BJ (cell line): Measurements from ENCODE around the gene DDX3X. TPM values are rescaled to one million over a fixed set of nuclear protein-coding genes. Genes with fewer than 3 reads are reported as not detected.
"Not testable (repeated sequence)": the region's sequence is repeated elsewhere in the genome, so short reads cannot be mapped to it uniquely, and the experiment has no call there.

Experiments
- CTCF ChIA-PET: fragments of 350-600 bp; formaldehyde crosslinking; extraction: SDS; loops from one replicate; lab custom pipeline; 2021; ENCODE audit warnings: antibody characterized with exemption, inconsistent platforms; lab: Yijun Ruan, JAX
- POLR2A ChIA-PET: fragments of 300-600 bp; sonication (Branson Sonifier 250); formaldehyde crosslinking; extraction: SDS; loops from one replicate; lab custom pipeline; 2021; ENCODE audit warnings: antibody characterized with exemption; lab: Charles Lee
- DNase-seq: peaks from one replicate; pipeline ENCODE4 v3.0.0-alpha.2; 2011; ENCODE audit warnings: low read depth
- H3K27me3 ChIP-seq: 2 replicates; pipeline ENCODE4 v1.6.0; 2011; ENCODE audit warnings: low read length; ENCODE audit not compliant: control insufficient read depth, insufficient read depth
- H3K36me3 ChIP-seq: 2 replicates; pipeline ENCODE4 v1.5.1; 2011; ENCODE audit warnings: low read length; ENCODE audit not compliant: control insufficient read depth, insufficient read depth
- H3K4me3 ChIP-seq: 2 replicates; pipeline ENCODE4 v1.5.1; 2011; ENCODE audit warnings: low read depth, mild to moderate bottlenecking, control low read depth, low read length
- polyA plus RNA-seq: library from polyadenylated mRNA; depleted of rRNA; stranded (reverse); fragments of >200 nt; gene quantifications from 2 replicates; pipeline ENCODE4 v1.2.3, GENCODE V29; 2011
- TF ChIP-seq, protein P1 (sequence below): IDR thresholded peaks from 2 replicates; pipeline ENCODE4 v1.5.1; 2011; ENCODE audit warnings: low read depth, mild to moderate bottlenecking, control low read depth, inconsistent platforms, low read length, moderate library complexity; ENCODE audit not compliant: insufficient read depth

The DDX3X gene
- polyA plus RNA-seq, 1 experiment: 76.2 TPM

DNA sequence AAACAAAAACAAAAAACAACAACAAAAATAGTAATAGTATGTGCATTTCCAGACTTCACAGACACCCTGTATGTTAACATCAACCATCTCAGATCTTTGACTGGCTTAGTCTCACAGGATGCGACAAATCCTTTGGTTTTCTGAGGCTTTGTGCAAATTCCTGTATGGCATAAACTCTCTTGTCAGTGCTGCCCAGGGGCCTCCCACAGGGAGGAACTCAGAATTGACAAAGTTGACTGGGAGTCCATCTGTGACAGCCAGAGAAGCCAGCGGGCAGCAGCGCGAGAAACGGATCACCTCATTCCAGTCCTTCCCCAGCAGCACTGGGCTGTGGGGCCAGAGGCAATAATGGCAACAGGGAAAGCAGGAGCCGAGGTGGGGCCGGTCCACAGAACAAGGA is 19.1 kb upstream of the DDX3X start:
- no peaks in the 10 kb centered on the region for H3K36me3 ChIP-seq
- POLR2A ChIA-PET: no interaction called here
- TF ChIP-seq, protein P1, sequence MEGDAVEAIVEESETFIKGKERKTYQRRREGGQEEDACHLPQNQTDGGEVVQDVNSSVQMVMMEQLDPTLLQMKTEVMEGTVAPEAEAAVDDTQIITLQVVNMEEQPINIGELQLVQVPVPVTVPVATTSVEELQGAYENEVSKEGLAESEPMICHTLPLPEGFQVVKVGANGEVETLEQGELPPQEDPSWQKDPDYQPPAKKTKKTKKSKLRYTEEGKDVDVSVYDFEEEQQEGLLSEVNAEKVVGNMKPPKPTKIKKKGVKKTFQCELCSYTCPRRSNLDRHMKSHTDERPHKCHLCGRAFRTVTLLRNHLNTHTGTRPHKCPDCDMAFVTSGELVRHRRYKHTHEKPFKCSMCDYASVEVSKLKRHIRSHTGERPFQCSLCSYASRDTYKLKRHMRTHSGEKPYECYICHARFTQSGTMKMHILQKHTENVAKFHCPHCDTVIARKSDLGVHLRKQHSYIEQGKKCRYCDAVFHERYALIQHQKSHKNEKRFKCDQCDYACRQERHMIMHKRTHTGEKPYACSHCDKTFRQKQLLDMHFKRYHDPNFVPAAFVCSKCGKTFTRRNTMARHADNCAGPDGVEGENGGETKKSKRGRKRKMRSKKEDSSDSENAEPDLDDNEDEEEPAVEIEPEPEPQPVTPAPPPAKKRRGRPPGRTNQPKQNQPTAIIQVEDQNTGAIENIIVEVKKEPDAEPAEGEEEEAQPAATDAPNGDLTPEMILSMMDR: no peak
- H3K4me3 ChIP-seq: no peak overlapping the region
- CTCF ChIA-PET: no interaction called here
- no peak for DNase-seq
- H3K27me3 ChIP-seq: no peaks in the 10 kb centered on the region

DNA sequence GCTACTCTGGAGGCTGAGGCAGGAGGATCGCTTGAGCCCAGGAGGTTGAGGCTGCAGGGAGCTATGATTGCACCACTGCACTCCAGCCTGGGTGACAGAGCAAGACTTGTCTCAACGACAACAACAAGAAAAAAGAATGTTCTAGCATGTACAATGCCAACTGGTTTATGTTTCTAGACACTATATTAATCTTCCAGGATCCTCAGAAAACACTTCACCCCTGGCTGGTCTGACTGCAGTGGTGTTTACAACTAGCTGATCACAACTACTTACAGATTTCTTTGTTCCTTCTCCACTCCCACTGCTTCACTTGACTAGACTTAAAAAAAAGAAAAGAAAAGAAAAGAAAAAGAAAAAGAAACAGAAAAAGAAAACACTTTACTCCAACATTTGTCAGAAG is 17.7 kb upstream of the DDX3X start:
- DNase-seq: not testable (repeated sequence)

DNA sequence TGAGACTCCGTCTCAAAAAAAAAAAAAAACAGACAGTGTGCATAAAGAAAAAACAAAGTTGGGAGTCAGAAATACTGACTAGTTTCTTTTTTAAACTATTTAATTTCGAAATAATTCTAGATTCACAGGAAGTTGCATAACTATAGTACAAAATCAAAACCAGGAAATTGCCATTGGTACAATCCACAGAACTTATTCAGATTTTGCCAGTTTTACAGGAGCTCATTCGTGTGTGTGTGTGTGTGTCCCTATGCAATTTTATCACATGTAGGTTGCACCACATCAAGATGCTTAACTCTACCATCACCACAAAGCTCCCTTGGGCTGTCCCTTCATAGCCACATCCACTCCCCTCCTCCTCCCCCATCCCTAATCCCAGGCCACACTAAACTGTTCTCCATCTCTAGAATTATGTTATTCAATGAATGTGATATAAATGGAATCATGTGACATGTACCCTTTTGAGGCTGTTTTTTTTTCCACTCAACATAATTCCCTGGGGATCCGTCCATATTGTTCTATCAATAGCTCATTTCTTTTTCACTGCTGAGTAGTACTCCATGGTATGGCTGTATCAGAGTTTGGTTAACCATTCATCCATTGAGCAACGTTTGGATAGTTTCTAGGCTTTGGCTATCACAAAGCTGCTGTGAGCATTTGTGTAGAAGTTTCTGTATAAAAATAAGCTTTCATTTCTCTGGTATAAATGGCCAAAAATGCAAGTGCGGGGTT is 16.3 kb upstream of the DDX3X start:
- POLR2A ChIA-PET: interaction anchor here (0.6 kb wide), 1 partner anchor 16 kb away, joined by 7 read pairs; no protein-coding TSS in a partner anchor
- CTCF ChIA-PET: interaction anchor here (0.6 kb wide), 1 partner anchor 130 kb away, joined by 3 read pairs; no protein-coding TSS in a partner anchor
- Histone ChIP-seq H3K27me3 (no peaks in the 10 kb centered on the region), H3K4me3 (no peak overlapping the region), H3K36me3 (no peaks in the 10 kb centered on the region)
- no peak for DNase-seq
- TF ChIP-seq, protein P1: no peak

More for the DNA sequence above, 17.7 kb upstream of the DDX3X start:
- H3K27me3 ChIP-seq, H3K4me3 ChIP-seq, POLR2A ChIA-PET, CTCF ChIA-PET, H3K36me3 ChIP-seq: not testable (repeated sequence)

DNA sequence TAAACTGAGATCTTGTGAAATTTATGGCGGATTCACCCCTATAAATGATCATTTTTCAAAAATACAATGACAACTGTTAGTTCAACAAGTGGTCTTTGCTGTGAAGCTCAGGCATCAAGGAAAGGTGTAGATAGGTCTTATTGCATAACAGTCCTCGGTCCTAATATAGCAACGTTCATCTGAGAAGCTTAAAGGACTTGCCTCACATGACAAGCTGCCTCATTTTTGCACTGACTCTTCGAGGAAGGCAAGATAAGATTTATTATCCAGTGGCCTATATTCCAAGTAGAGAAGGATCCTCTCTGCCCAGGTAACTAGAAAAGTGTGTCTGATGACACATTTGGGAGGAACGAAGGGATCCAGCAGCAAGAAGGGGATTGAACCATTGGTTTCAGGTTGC is 13.6 kb upstream of the DDX3X start:
- Histone ChIP-seq H3K36me3 (no peaks in the 10 kb centered on the region), H3K4me3 (no peak overlapping the region), H3K27me3 (no peaks in the 10 kb centered on the region)
- no peak for DNase-seq
- CTCF ChIA-PET: no interaction called here
- POLR2A ChIA-PET: no interaction called here
- TF ChIP-seq, protein P1: no peak

DNA sequence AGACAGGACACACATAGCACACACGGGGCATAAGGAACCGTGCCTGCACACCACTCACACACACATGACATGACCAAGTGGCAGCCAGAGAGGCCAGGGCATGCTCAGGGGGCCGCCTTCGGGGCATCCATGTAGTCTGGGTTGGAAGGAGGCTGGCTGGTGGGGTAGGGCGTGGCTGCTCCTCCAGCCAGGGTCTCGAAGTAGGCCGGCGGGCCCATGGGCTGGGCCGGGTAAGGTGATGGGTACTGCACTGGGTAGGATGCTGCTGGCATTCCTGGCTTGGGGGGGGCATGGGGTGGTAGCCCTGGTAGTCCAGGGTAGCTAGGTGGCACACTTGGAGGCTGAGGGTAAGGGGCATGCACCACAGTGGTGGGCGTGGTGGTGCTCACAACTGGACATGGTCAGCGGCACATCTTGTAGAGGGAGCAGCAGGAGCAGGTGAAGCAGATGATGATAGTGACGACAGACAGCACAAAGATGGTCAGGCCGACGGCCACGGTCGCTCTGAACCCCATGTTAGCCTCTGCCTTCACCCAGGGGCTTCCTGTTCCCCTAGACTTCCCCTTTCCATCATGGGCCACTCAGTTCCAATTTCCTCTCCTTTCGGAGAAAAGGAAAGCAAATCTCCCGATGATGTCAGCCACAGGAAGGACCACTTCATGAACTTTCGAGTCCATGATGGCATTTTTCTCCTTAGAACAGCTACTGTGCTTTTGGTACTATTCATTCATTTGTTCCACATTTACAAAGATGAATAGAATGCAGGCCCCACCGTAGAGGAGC is 10.9 kb upstream of the DDX3X start:
- no peaks in the 10 kb centered on the region for H3K27me3 ChIP-seq
- POLR2A ChIA-PET: no interaction called here
- CTCF ChIA-PET: no interaction called here

More for the DNA sequence above, 10.9 kb upstream of the DDX3X start:
- DNase-seq: no peak
- H3K4me3 ChIP-seq: no peak overlapping the region
- TF ChIP-seq, protein P1: no peak
- H3K36me3 ChIP-seq: no peaks in the 10 kb centered on the region
